MM.1S (cell line): ENCODE data around the gene DELE1.

ENCODE experiments used
- DNase-seq: peaks from one replicate; pipeline ENCODE4 v3.0.0-alpha.2; 2015
- H2AFZ ChIP-seq: fragments of 300-600 bp; sonication (generic); 2 replicates; pipeline ENCODE4 v1.6.0; 2016; ENCODE audit warnings: antibody characterized with exemption, low read length
- H3F3A ChIP-seq: fragments of 300-600 bp; sonication (generic); 2 replicates; pipeline ENCODE4 v1.6.1; 2016; ENCODE audit warnings: mild to moderate bottlenecking, antibody characterized with exemption, low read length, moderate library complexity, mixed read lengths; ENCODE audit not compliant: insufficient read depth
- H3K27ac ChIP-seq: fragments of 300-600 bp; sonication (generic); 2 replicates; pipeline ENCODE4 v1.5.1; 2016; ENCODE audit warnings: mild to moderate bottlenecking, low read length
- H3K27me3 ChIP-seq: fragments of 300-600 bp; sonication (generic); replicated peaks from 2 replicates; pipeline ENCODE4 v1.6.0; 2016; ENCODE audit warnings: low read length; ENCODE audit not compliant: insufficient read depth
- H3K36me3 ChIP-seq: fragments of 300-600 bp; sonication (generic); replicated peaks from 2 replicates; pipeline ENCODE4 v1.6.1; 2016; ENCODE audit warnings: mild to moderate bottlenecking, low read length, mixed read lengths; ENCODE audit not compliant: insufficient read depth
- H3K4me1 ChIP-seq: fragments of 300-600 bp; sonication (generic); 2 replicates; pipeline ENCODE4 v1.6.1; 2016; ENCODE audit warnings: low read length, mixed read lengths
- H3K4me2 ChIP-seq: fragments of 300-600 bp; sonication (generic); 2 replicates; pipeline ENCODE4 v1.6.0; 2016; ENCODE audit warnings: low read depth, low read length
- H3K4me3 ChIP-seq: fragments of 300-600 bp; sonication (generic); 2 replicates; pipeline ENCODE4 v1.5.1; 2016; ENCODE audit warnings: low read length, mixed read lengths
- H3K79me2 ChIP-seq: fragments of 300-600 bp; sonication (generic); 2 replicates; pipeline ENCODE4 v1.6.1; 2016; ENCODE audit warnings: mixed run types, low read length, mixed read lengths
- H3K9ac ChIP-seq: fragments of 300-600 bp; sonication (generic); 2 replicates; pipeline ENCODE4 v1.6.1; 2016; ENCODE audit warnings: low read length, mixed read lengths
- H3K9me2 ChIP-seq: fragments of 300-600 bp; sonication (generic); replicated peaks from 2 replicates; pipeline ENCODE4 v1.6.1; 2016; ENCODE audit warnings: mild to moderate bottlenecking, low read length, mixed read lengths; ENCODE audit not compliant: insufficient read depth
- H3K9me3 ChIP-seq: fragments of 300-600 bp; sonication (generic); replicated peaks from 2 replicates; pipeline ENCODE4 v1.6.1; 2016; ENCODE audit warnings: mild to moderate bottlenecking, low read length, mixed read lengths; ENCODE audit not compliant: insufficient read depth
- H4K20me1 ChIP-seq: fragments of 300-600 bp; sonication (generic); 2 replicates; pipeline ENCODE4 v1.6.1; 2016; ENCODE audit warnings: mild to moderate bottlenecking, low read length, moderate library complexity, mixed read lengths; ENCODE audit not compliant: insufficient read depth
- EZH2 ChIP-seq: fragments of 300-600 bp; sonication (generic); optimal IDR thresholded peaks from 2 replicates; pipeline ENCODE3; 2017; ENCODE audit warnings: low read depth, mild to moderate bottlenecking, antibody characterized with exemption, low read length, mixed read lengths
- EZH2phosphoT487 ChIP-seq: fragments of 300-600 bp; sonication (generic); IDR thresholded peaks from 2 replicates; pipeline ENCODE4 v1.6.1; 2018; ENCODE audit warnings: antibody characterized with exemption, low read length
- TF ChIP-seq, protein P1 (sequence below): fragments of 300-600 bp; sonication (generic); IDR thresholded peaks from 2 replicates; pipeline ENCODE4 v1.5.1; 2016; ENCODE audit warnings: antibody characterized with exemption, low read length, mixed read lengths

Gene DELE1

DNA sequence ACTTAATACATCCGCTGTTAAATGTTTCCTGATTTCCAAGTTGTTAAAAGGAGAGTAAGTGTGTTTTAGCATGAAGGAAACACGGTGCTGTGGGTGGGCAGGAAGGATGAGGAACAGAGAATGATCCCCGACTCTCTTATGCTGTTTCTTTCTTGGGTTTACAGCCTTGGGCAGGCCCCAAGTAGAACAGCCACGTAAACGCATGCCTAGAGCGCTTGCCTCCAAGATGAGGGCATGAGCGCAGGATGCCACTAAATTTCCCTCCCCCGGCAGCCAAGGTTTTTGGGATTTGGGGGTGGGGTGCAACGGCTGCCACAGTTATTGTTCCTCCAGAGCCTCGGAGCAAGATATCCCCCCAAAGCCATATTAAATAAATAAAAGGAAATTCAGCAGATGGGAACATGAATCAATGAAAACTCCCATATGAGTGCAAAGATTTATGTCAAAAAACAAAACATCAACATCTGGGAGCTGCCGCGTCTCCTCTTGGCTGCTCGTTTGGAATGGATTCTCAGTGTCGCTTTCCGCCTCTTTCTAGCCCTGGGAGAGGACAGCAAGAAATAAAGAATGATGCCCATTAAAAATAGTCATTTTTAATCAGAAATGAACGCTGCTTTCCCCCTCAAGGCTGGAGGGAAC is 10.0 kb upstream of the DELE1 start:
- peaks cover 13% of the 10 kb centered on the region; the same call in 1 of the 2 replicates for H3F3A ChIP-seq
- H3K4me2 ChIP-seq, result peak overlapping the region; percentile 70
- no peaks in the 10 kb centered on the region for H4K20me1 ChIP-seq
- H3K9me2 ChIP-seq, result no peaks in the 10 kb centered on the region
- H3K9me3 ChIP-seq, result no peaks in the 10 kb centered on the region
- H3K36me3 ChIP-seq, result no peaks in the 10 kb centered on the region
- DNase-seq, result no peak
- peak overlapping the region; percentile 39 for H3K4me3 ChIP-seq
- no peaks in the 10 kb centered on the region for H3K79me2 ChIP-seq
- peak overlapping the region; percentile 45 for H2AFZ ChIP-seq
- TF ChIP-seq, protein P1, sequence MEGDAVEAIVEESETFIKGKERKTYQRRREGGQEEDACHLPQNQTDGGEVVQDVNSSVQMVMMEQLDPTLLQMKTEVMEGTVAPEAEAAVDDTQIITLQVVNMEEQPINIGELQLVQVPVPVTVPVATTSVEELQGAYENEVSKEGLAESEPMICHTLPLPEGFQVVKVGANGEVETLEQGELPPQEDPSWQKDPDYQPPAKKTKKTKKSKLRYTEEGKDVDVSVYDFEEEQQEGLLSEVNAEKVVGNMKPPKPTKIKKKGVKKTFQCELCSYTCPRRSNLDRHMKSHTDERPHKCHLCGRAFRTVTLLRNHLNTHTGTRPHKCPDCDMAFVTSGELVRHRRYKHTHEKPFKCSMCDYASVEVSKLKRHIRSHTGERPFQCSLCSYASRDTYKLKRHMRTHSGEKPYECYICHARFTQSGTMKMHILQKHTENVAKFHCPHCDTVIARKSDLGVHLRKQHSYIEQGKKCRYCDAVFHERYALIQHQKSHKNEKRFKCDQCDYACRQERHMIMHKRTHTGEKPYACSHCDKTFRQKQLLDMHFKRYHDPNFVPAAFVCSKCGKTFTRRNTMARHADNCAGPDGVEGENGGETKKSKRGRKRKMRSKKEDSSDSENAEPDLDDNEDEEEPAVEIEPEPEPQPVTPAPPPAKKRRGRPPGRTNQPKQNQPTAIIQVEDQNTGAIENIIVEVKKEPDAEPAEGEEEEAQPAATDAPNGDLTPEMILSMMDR, result no peak
- no peak for TF ChIP-seq EZH2
- TF ChIP-seq EZH2phosphoT487, result no peak
- no peaks in the 10 kb centered on the region for H3K27me3 ChIP-seq
- H3K9ac ChIP-seq, result peak overlapping the region; percentile 61; the same call in 1 of the 2 replicates
- H3K27ac ChIP-seq, result no peak overlapping the region; the same call in 1 of the 2 replicates
- peaks cover 22% of the 10 kb centered on the region for H3K4me1 ChIP-seq

DNA sequence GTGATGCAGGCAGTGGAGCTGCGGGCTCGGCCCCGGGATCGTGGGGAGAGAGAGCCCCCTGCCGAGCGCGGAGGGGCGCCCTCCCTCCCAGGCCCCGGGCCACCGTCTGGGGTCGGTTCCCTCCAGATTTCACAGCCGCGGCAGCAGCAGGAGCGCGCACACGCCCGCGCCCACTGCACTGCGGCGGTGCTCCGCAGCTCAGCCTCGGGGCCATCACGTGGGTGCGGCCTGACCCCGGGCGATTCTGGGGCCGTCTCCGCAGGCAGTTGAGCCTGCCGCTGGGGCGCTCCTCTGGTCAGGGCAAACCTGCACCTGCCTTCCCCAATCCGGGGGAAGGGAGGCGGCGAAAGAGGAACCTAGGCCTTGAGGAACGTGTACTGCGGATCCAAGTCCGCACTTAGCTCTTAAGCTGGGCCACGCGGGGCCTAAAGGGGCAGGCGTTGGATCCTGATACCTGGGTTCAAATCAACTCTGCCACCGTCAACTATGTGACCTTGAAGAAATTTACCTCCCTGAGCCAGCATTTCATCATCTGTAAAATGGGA is 9.4 kb upstream of the DELE1 start:
- H2AFZ ChIP-seq, result peak overlapping the region; percentile 45
- no peaks in the 10 kb centered on the region for H3K36me3 ChIP-seq
- H3F3A ChIP-seq, result peaks cover 13% of the 10 kb centered on the region; the same call in 1 of the 2 replicates
- H3K9me3 ChIP-seq, result no peaks in the 10 kb centered on the region
- peak overlapping the region; percentile 39 for H3K4me3 ChIP-seq
- peak overlapping the region; percentile 19; the same call in 1 of the 2 replicates for H3K27ac ChIP-seq
- H3K4me1 ChIP-seq, result peaks cover 24% of the 10 kb centered on the region
- no peaks in the 10 kb centered on the region for H3K27me3 ChIP-seq
- TF ChIP-seq, protein P1, result peak; percentile 29
- TF ChIP-seq EZH2phosphoT487, result no peak
- H3K79me2 ChIP-seq, result no peaks in the 10 kb centered on the region
- peak; percentile 82 for DNase-seq
- peak overlapping the region; percentile 61; the same call in 1 of the 2 replicates for H3K9ac ChIP-seq
- peak overlapping the region; percentile 70 for H3K4me2 ChIP-seq
- H3K9me2 ChIP-seq, result no peaks in the 10 kb centered on the region
- no peaks in the 10 kb centered on the region for H4K20me1 ChIP-seq

DNA sequence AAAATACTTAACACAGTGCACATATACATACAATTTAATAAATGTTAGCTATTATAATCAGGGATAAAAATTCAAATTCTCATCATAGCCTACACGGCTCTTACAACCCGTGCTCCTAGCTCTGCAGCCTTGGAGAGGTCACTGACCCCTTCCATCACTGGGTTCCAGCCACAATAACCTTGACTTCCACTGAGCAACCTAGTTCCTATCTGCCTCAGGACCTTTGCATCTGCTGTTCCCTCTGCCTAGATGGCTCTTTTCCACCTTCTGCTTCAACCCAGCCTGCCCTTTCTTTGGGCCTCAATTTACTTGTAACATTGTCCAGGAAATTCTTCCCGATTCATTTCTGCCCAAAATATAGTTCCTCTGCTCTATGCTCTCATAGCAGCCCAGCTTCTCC is 8.9 kb upstream of the DELE1 start:
- peak overlapping the region; percentile 70 for H3K4me2 ChIP-seq
- H3K27ac ChIP-seq, result no peak overlapping the region; the same call in 1 of the 2 replicates
- H4K20me1 ChIP-seq, result no peaks in the 10 kb centered on the region
- no peak for TF ChIP-seq EZH2
- no peak for TF ChIP-seq EZH2phosphoT487
- TF ChIP-seq, protein P1, result no peak
- peak overlapping the region; percentile 45; the same call in 1 of the 2 replicates for H2AFZ ChIP-seq
- peak overlapping the region; percentile 61; the same call in 1 of the 2 replicates for H3K9ac ChIP-seq
- H3K9me3 ChIP-seq, result no peaks in the 10 kb centered on the region
- no peaks in the 10 kb centered on the region for H3K36me3 ChIP-seq
- no peak for DNase-seq
- H3K4me3 ChIP-seq, result peak overlapping the region; percentile 39; the same call in 1 of the 2 replicates
- no peaks in the 10 kb centered on the region for H3K9me2 ChIP-seq
- peaks cover 13% of the 10 kb centered on the region; the same call in 1 of the 2 replicates for H3F3A ChIP-seq
- H3K27me3 ChIP-seq, result no peaks in the 10 kb centered on the region
- no peaks in the 10 kb centered on the region for H3K79me2 ChIP-seq
- peaks cover 28% of the 10 kb centered on the region for H3K4me1 ChIP-seq
